Thyroid gland (tissue), 4 donors: ENCODE results near the gene CIB1.

Experiments used
- CTCF ChIP-seq, 6 experiments: fragments of 200-600 bp in 3 of 6; fragments of 450-650 bp in 3 of 6; sonication (generic) in 3 of 6; IDR thresholded peaks; one replicate each; pipeline ENCODE4 v1.5.1; 2016 to 2019; ENCODE audit warnings: antibody characterized with exemption in 6 of 6, mild to moderate bottlenecking in 2 of 6, inconsistent platforms in 1 of 6, moderate library complexity in 1 of 6
- POLR2A ChIP-seq, 2 donors: fragments of 450-650 bp; IDR thresholded peaks; one replicate each; pipeline ENCODE4 v1.6.1; 2017; ENCODE audit warnings: antibody characterized with exemption in 2 of 2, mild to moderate bottlenecking in 2 of 2, moderate library complexity in 1 of 2

DNA sequence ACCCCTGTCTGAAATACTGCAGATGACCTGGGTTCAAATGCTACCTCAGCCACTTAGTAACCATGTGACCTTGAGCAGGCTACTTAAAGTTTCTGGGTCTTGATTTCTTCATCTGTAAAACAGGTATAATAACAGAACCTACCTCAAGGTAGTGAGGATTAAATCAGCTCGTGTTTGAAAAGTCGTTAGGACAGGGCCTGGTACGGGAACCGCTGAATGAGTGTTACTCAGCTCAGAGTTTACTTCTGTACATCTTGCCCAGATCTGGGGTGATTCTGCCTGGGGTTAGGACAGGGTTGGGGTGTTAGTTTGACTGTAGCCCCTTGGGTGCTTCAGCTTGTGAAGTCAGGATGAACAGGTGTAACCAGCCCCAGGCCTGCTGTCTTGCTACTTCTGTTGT is 30.8 kb downstream of the CIB1 start:
- TF ChIP-seq CTCF (IDR thresholded peaks at IDR 0.05) = no peak
- no peak for TF ChIP-seq POLR2A (IDR thresholded peaks at IDR 0.05)
